ENCODE results near the gene PCDH1. TPM values are rescaled to one million over a fixed set of nuclear protein-coding genes. Genes with fewer than 3 reads are reported as not detected.

PCDH1 gene
- total RNA-seq, 2 donors from 2014 or later, result 45.4 to 69.7 TPM

DNA sequence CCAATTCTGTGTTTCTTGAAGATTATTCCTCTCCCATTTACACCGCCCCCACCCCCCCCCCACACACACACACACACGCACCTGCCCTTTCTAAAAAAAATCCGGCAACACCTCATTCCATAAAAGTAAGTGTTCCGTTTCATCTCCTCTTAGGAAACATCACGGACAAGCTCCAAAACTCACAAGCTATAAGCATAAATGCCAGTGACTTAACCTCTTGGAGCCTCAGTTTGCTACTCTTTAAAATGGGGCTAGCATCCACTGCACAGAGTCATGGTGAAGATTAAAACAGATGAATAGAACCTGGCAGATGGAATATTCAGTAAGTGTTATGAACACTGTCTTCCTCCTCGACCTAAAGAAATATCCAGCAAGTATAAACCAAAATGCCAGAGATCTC is 70.5 kb downstream of the PCDH1 start:
- peaks cover 29% of the 10 kb centered on the region for H3K27me3 Mint-ChIP-seq (ENCODE audit: insufficient read depth)
- Histone ChIP-seq H3K9ac (ENCODE audit: extremely low read depth, low read length, poor library complexity, severe bottlenecking) (no peak overlapping the region), H3K36me3 (ENCODE audit: control insufficient read depth, insufficient read depth, low read length) (no peaks in the 10 kb centered on the region), H3K27me3 (ENCODE audit: control insufficient read depth, insufficient read depth, low read length, poor library complexity, severe bottlenecking) (no peaks in the 10 kb centered on the region), H3K9me3 (ENCODE audit: control insufficient read depth, low read length) (no peaks in the 10 kb centered on the region), H3K4me1 (ENCODE audit: control insufficient read depth, insufficient read depth, low read length) (peaks cover 10% of the 10 kb centered on the region), H3K27ac (ENCODE audit: low read depth, low read length) (no peak overlapping the region), H3K4me3 (ENCODE audit: low read length) (no peak overlapping the region)
- no peaks in the 10 kb centered on the region for H3K36me3 Mint-ChIP-seq (ENCODE audit: low read depth)
- no peak for DNase-seq
- TF ChIP-seq, protein P1, sequence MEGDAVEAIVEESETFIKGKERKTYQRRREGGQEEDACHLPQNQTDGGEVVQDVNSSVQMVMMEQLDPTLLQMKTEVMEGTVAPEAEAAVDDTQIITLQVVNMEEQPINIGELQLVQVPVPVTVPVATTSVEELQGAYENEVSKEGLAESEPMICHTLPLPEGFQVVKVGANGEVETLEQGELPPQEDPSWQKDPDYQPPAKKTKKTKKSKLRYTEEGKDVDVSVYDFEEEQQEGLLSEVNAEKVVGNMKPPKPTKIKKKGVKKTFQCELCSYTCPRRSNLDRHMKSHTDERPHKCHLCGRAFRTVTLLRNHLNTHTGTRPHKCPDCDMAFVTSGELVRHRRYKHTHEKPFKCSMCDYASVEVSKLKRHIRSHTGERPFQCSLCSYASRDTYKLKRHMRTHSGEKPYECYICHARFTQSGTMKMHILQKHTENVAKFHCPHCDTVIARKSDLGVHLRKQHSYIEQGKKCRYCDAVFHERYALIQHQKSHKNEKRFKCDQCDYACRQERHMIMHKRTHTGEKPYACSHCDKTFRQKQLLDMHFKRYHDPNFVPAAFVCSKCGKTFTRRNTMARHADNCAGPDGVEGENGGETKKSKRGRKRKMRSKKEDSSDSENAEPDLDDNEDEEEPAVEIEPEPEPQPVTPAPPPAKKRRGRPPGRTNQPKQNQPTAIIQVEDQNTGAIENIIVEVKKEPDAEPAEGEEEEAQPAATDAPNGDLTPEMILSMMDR (conservative IDR thresholded peaks at IDR 0.05), result no peak
- 70 to 83% methylated on average over 2 to 6 of the region's 6 CpGs for WGBS, 2 experiments (ENCODE audit: insufficient coverage in 1 of 2, insufficient read length in 1 of 2)
- no peaks in the 10 kb centered on the region for H3K9me3 Mint-ChIP-seq
- no peak overlapping the region for H3K27ac Mint-ChIP-seq
- H3K4me1 Mint-ChIP-seq, result peaks cover 33% of the 10 kb centered on the region
- no peak overlapping the region for H3K4me3 Mint-ChIP-seq

DNA sequence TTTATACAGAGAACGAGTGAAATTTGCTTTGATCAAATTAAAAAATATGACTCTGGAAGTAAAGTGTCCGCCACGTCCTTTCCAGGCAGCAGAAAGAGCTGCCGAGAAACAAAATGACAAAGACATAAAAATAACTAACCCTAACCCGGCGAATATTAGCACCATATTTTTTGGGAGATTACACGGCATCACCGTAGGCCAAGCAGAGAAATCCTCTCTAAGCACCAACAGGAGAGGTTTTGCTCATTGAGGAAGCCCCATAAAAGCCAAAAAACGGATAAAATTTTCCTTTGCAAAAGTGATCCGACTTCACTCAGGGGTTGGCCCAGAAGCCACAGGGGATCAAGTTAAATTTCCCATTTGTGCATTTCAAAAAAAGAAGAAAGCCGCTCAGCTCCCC is 70.9 kb downstream of the PCDH1 start:
- peaks cover 10% of the 10 kb centered on the region for H3K4me1 ChIP-seq (ENCODE audit: control insufficient read depth, insufficient read depth, low read length)
- DNase-seq, result no peak
- Mint-ChIP-seq H3K4me1 (peaks cover 33% of the 10 kb centered on the region), H3K27me3 (ENCODE audit: insufficient read depth) (peaks cover 27% of the 10 kb centered on the region), H3K36me3 (ENCODE audit: low read depth) (no peaks in the 10 kb centered on the region), H3K4me3 (no peak overlapping the region), H3K27ac (no peak overlapping the region), H3K9me3 (no peaks in the 10 kb centered on the region)
- no peaks in the 10 kb centered on the region for H3K9me3 ChIP-seq (ENCODE audit: control insufficient read depth, low read length)
- WGBS, 2 experiments (ENCODE audit: insufficient coverage in 1 of 2, insufficient read length in 1 of 2), result 78 to 85% methylated on average over 8 to 10 of the region's 11 CpGs
- H3K4me3 ChIP-seq (ENCODE audit: low read length), result no peak overlapping the region
- H3K27ac ChIP-seq (ENCODE audit: low read depth, low read length), result no peak overlapping the region
- no peaks in the 10 kb centered on the region for H3K36me3 ChIP-seq (ENCODE audit: control insufficient read depth, insufficient read depth, low read length)
- H3K9ac ChIP-seq (ENCODE audit: extremely low read depth, low read length, poor library complexity, severe bottlenecking), result no peak overlapping the region
- TF ChIP-seq, protein P1 (conservative IDR thresholded peaks at IDR 0.05), result no peak
- no peaks in the 10 kb centered on the region for H3K27me3 ChIP-seq (ENCODE audit: control insufficient read depth, insufficient read depth, low read length, poor library complexity, severe bottlenecking)

DNA sequence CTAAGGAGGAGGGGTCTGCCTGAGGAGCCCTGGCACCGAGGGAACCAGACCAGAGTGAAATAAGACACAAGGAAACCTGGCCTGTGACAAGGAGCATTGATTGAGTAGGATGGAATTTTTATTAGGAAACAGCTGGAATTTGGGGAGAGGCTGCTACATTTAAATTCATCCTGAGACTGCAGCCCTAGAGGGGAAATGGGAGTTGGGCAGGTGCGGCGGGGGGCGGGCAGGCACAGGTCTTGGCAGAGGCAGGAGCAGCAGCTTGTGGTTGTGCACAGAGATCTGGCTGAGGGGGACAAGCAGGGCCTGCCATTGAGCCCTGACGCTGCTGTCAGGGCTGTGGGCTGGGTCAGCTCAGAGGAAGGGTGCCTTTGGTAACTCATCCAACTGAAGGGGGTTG is 71.6 kb downstream of the PCDH1 start:
- Mint-ChIP-seq H3K4me1 (peaks cover 30% of the 10 kb centered on the region), H3K9me3 (no peaks in the 10 kb centered on the region), H3K27me3 (ENCODE audit: insufficient read depth) (peaks cover 24% of the 10 kb centered on the region), H3K4me3 (no peak overlapping the region), H3K36me3 (ENCODE audit: low read depth) (no peaks in the 10 kb centered on the region), H3K27ac (no peak overlapping the region)
- TF ChIP-seq, protein P1 (conservative IDR thresholded peaks at IDR 0.05), result no peak
- Histone ChIP-seq H3K9me3 (ENCODE audit: control insufficient read depth, low read length) (no peaks in the 10 kb centered on the region), H3K9ac (ENCODE audit: extremely low read depth, low read length, poor library complexity, severe bottlenecking) (no peak overlapping the region), H3K27me3 (ENCODE audit: control insufficient read depth, insufficient read depth, low read length, poor library complexity, severe bottlenecking) (no peaks in the 10 kb centered on the region), H3K27ac (ENCODE audit: low read depth, low read length) (no peak overlapping the region), H3K36me3 (ENCODE audit: control insufficient read depth, insufficient read depth, low read length) (no peaks in the 10 kb centered on the region), H3K4me1 (ENCODE audit: control insufficient read depth, insufficient read depth, low read length) (peaks cover 10% of the 10 kb centered on the region), H3K4me3 (ENCODE audit: low read length) (no peak overlapping the region)
- 74% methylated on average over 5 of the region's 5 CpGs; no CpG with 5 or more reads in 1 of the 2 experiments for WGBS, 2 experiments (ENCODE audit: insufficient coverage in 1 of 2, insufficient read length in 1 of 2)
- no peak for DNase-seq

Data from endodermal cell (in vitro differentiated cells).